Ishikawa (cell line): Measurements from ENCODE around the gene GAPVD1.

Experiments used
- CEBPB ChIP-seq: IDR thresholded peaks from 2 replicates; pipeline ENCODE4 v1.6.1; 2012
- CREB1 ChIP-seq: IDR thresholded peaks from 2 replicates; pipeline ENCODE4 v1.6.1; 2012; ENCODE audit warnings: low read depth
- EGR1 ChIP-seq: IDR thresholded peaks from 2 replicates; pipeline ENCODE4 v1.6.1; 2012
- EP300 ChIP-seq: IDR thresholded peaks from 2 replicates; pipeline ENCODE4 v1.6.1; 2012; ENCODE audit warnings: borderline replicate concordance
- FOXM1 ChIP-seq: IDR thresholded peaks from 2 replicates; pipeline ENCODE4 v1.6.1; 2012; ENCODE audit warnings: low read depth, borderline replicate concordance
- NFIC ChIP-seq: IDR thresholded peaks from 2 replicates; pipeline ENCODE4 v1.6.1; 2012
- RAD21 ChIP-seq: IDR thresholded peaks from 2 replicates; pipeline ENCODE4 v1.6.1; 2012; ENCODE audit warnings: low read depth
- REST ChIP-seq: IDR thresholded peaks from 2 replicates; pipeline ENCODE4 v1.6.1; 2012; ENCODE audit warnings: low read depth, mild to moderate bottlenecking
- TAF1 ChIP-seq: IDR thresholded peaks from 2 replicates; pipeline ENCODE4 v1.6.1; 2012; ENCODE audit warnings: low read depth, mild to moderate bottlenecking
- TCF12 ChIP-seq: IDR thresholded peaks from 2 replicates; pipeline ENCODE4 v1.6.1; 2012; ENCODE audit warnings: low read depth
- TEAD4 ChIP-seq: IDR thresholded peaks from 2 replicates; pipeline ENCODE4 v1.6.1; 2012
- USF1 ChIP-seq: IDR thresholded peaks from 2 replicates; pipeline ENCODE4 v1.6.1; 2012
- YY1 ChIP-seq: IDR thresholded peaks from 2 replicates; pipeline ENCODE4 v1.6.1; 2012; ENCODE audit warnings: low read depth
- ZBTB7A ChIP-seq: IDR thresholded peaks from 2 replicates; pipeline ENCODE4 v1.6.1; 2012; ENCODE audit warnings: low read depth
- TF ChIP-seq, protein P1 (sequence below): IDR thresholded peaks from 2 replicates; pipeline ENCODE4 v1.6.1; 2012

The GAPVD1 gene

DNA sequence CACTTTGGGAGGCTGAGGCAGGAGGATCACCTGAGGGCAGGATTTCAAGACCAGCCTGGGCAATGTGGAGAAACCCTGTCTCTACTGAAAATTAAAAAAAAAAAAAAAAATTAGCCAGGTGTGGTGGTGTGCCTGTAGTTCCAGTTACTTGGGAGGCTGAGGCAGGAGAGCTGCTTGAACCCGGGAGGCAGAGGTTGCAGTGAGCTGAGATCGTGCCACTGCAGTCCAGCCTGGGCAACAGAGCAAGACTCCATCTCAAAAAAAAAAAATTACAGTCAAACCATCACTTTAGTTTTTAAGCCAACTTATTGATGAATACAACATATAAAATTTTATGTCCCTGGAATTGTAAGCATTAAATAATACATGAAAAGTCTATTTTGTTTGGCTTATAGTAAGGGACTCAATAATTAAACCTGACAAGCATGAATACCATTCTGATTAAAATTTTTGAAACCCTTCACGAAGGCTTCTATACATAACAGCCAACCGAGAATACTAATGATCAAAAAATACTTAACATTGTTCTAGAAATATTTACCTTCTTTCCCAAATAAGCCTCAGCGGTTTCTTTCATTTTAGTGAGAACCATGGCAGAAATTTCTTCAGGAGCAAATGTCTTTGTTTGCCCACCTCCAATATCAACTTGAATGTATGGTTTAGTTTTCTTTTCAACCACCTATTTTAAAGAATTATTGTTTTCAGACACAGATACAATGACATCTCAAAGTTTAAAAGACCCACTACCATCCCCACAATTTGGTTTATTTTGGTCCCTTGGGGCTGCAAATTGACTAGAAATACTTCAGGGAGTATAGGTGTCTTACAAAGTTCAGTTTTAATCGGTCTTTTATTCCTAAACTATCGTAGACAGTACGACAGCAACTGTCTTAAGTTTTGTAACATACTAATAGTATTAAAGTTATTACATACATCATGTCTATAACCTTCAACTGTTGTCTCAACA lies 21.7 kb upstream of the GAPVD1 start:
- TF ChIP-seq EGR1 (no peak), EP300 (no peak), TEAD4 (no peak), REST (no peak), YY1 (no peak), FOXM1 (no peak), ZBTB7A (no peak), NFIC (no peak), USF1 (no peak)

GRCh38 chr9:125240649-125240999 lies 21.0 kb upstream of the GAPVD1 start:
- TF ChIP-seq USF1: no peak
- TF ChIP-seq, protein P1, sequence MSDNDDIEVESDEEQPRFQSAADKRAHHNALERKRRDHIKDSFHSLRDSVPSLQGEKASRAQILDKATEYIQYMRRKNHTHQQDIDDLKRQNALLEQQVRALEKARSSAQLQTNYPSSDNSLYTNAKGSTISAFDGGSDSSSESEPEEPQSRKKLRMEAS: peak; percentile 84
- TF ChIP-seq RAD21: no peak

DNA sequence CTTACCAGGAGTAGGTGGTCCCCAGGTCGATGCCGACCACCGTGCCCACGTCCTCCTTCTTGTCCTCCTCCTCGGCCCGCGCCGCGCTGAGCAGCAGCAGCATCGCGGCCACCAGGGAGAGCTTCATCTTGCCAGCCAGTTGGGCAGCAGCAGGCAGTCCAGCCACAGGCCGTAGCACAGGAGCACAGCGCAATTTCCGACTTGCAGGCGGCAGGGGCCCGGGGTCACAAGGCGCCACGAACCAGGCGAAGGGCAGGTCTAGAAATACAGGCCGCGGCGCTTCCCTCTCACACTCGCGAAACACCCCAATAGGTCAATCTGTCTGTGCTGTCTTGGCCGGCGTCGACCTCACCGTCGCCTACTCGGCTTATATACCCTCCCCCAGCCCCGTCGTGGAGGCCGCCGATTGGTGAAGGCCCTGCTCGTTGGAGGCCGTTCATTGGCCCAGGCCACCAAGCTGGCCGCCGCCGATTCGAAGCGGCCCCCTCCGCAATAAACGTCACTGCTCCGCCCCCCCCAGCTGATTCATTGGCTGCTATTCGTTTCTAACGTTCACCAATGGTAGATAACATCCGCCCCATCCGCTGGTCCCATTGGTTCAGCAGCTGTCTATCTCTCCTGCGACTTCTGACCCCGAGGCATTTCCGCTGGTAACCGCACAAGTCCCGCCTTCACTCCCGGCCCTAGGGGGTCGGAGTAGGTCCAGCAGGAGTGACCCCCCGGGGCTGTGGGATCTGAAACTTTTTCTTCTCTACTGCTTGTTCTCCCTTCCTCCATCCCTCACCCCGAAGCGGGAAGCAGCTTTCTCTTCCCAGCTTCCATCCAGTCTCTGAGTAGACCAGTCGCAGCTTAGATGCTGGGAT lies 20.4 kb upstream of the GAPVD1 start, which contains the start of gene HSPA5:
Gene HSPA5, minus strand, starts transcription at position 344 of the 863 bp plus-strand sequence. Its CDS starts 217 bp downstream, at position 127.
- TF ChIP-seq FOXM1 (peak; percentile 34; the same call in 1 of the 2 replicates), ZBTB7A (no peak), TAF1 (peak; percentile 87), TCF12 (no peak), TEAD4 (no peak), EGR1 (no peak), YY1 (no peak), CEBPB (no peak), RAD21 (no peak), USF1 (no peak; the same call in 1 of the 2 replicates), CREB1 (peak; percentile 91), NFIC (peak; percentile 6; the same call in 1 of the 2 replicates)
- TF ChIP-seq, protein P1: peak; percentile 0; the same call in 1 of the 2 replicates

GRCh38 chr9:125241863-125242739 lies 19.5 kb upstream of the GAPVD1 start:
- TF ChIP-seq EGR1: no peak
- no peak for TF ChIP-seq USF1
- no peak for TF ChIP-seq ZBTB7A
- TF ChIP-seq, protein P1: no peak
- TF ChIP-seq REST: no peak
- no peak for TF ChIP-seq CREB1
